Mucosa of rectum (tissue), 2 donors: ENCODE measurements around the gene RBM14.
A peak's percentile ranks its signal among the peaks of the same experiment; 100 is the strongest.

ENCODE experiments used
- H3K27ac ChIP-seq, 2 donors: one replicate each; pipeline ENCODE4 v1.7.0; 2013; ENCODE audit warnings: inconsistent platforms in 2 of 2, low read depth in 2 of 2, low read length in 2 of 2
- H3K27me3 ChIP-seq, 2 donors: one replicate each; pipeline ENCODE4 v1.7.0; 2013; ENCODE audit warnings: low read length in 2 of 2; ENCODE audit not compliant: control insufficient read depth in 2 of 2, insufficient read depth in 2 of 2
- H3K36me3 ChIP-seq, 2 donors: one replicate each; pipeline ENCODE4 v1.7.0; 2013; ENCODE audit warnings: low read length in 2 of 2; ENCODE audit not compliant: control insufficient read depth in 2 of 2, insufficient read depth in 2 of 2
- H3K4me1 ChIP-seq, 2 donors: one replicate each; pipeline ENCODE4 v1.7.0; 2013; ENCODE audit warnings: low read length in 2 of 2, mild to moderate bottlenecking in 1 of 2; ENCODE audit not compliant: control insufficient read depth in 2 of 2, insufficient read depth in 2 of 2
- H3K4me3 ChIP-seq, 2 donors: one replicate each; pipeline ENCODE4 v1.7.0; 2013; ENCODE audit warnings: low read length in 2 of 2
- H3K9ac ChIP-seq, 2 donors: one replicate each; pipeline ENCODE4 v1.7.0; 2013; ENCODE audit warnings: low read length in 2 of 2, low read depth in 1 of 2, mild to moderate bottlenecking in 1 of 2
- H3K9me3 ChIP-seq, 2 donors: one replicate each; pipeline ENCODE4 v1.7.0; 2013; ENCODE audit warnings: low read length in 2 of 2; ENCODE audit not compliant: control insufficient read depth in 2 of 2
- donor health status: healthy.
- donor health status: Normal muscosa, but diverticular disease.

Gene RBM14, protein sequence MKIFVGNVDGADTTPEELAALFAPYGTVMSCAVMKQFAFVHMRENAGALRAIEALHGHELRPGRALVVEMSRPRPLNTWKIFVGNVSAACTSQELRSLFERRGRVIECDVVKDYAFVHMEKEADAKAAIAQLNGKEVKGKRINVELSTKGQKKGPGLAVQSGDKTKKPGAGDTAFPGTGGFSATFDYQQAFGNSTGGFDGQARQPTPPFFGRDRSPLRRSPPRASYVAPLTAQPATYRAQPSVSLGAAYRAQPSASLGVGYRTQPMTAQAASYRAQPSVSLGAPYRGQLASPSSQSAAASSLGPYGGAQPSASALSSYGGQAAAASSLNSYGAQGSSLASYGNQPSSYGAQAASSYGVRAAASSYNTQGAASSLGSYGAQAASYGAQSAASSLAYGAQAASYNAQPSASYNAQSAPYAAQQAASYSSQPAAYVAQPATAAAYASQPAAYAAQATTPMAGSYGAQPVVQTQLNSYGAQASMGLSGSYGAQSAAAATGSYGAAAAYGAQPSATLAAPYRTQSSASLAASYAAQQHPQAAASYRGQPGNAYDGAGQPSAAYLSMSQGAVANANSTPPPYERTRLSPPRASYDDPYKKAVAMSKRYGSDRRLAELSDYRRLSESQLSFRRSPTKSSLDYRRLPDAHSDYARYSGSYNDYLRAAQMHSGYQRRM

DNA sequence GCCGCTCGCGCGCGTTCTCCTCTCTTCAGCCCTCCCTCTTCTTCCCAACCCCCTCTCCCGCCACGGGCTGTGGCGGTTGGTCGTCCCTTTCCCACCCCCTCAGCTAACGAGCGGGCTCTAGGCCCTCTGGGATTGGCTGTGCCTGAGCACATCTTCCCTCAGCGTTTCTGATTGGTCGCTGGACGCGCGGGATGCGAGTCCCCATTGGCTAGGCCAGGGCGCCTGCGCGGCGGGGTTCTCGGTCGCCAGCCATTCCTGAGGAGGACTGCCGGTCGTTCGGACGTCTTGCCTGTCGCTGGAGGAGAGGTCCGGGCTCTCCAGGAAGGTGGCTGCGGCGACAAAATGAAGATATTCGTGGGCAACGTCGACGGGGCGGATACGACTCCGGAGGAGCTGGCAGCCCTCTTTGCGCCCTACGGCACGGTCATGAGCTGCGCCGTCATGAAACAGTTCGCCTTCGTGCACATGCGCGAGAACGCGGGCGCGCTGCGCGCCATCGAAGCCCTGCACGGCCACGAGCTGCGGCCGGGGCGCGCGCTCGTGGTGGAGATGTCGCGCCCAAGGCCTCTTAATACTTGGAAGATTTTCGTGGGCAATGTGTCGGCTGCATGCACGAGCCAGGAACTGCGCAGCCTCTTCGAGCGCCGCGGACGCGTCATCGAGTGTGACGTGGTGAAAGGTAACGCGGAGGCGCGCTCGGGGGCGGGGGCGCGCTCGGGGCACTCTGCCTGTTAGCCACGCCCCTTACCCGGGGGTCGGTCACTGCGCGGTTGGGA, at the start of gene RBM14:
RBM14 (plus strand) TSS at position 252 of the 776 bp plus-strand sequence; CDS start at position 343, 91 bp downstream.
- Histone ChIP-seq H3K9me3 (no peaks in the 10 kb centered on the region), H3K9ac (peak within 1 kb of the TSS; percentile 87 to 100), H3K4me1 (peaks cover 19 to 21% of the 10 kb centered on the region in 2 donors), H3K27ac (peak within 1 kb of the TSS; percentile 98 to 99), H3K36me3 (peaks cover 0 to 2% of the 10 kb centered on the region in 2 donors), H3K27me3 (no peaks in the 10 kb centered on the region), H3K4me3 (peak within 1 kb of the TSS; percentile 84 to 98)

DNA sequence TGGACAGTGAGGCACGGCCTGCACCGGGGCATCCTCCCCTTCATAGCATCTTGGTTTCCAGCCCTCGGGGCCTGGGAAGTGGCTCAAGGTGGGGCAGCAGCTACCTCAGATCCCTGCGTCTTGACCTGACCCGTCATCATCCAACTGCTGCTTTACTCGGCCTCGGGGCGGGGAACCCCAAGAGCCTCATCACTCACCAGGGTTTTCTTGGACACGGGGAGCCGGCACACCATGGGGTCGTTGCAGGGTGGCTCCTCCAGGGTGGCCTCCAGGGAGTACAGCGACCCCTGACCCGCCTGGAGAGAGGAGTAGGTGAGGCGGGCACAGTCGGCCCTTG, 48.7 kb upstream of the RBM14 start:
- H3K27ac ChIP-seq = no peak overlapping the region
- H3K27me3 ChIP-seq = no peaks in the 10 kb centered on the region
- peaks cover 4% of the 10 kb centered on the region in 2 donors for H3K4me1 ChIP-seq
- H3K9me3 ChIP-seq = no peaks in the 10 kb centered on the region
- peak overlapping the region in 1 of 2 donors; percentile 48 for H3K9ac ChIP-seq
- H3K36me3 ChIP-seq = no peaks in the 10 kb centered on the region
- peak overlapping the region; percentile 31 to 57 for H3K4me3 ChIP-seq

GRCh38 chr11:66568124-66568916, 48.1 kb upstream of the RBM14 start, which contains the start of gene CTSF:
Gene CTSF, minus strand, starts transcription at chr11:66568606. Its CDS starts 120 bp downstream, at chr11:66568486.
- Histone ChIP-seq H3K4me1 (peaks cover 4% of the 10 kb centered on the region in 2 donors), H3K27me3 (no peaks in the 10 kb centered on the region), H3K36me3 (no peaks in the 10 kb centered on the region), H3K27ac (no peak within 1 kb of the TSS), H3K9ac (peak within 1 kb of the TSS in 1 of 2 donors; percentile 48), H3K9me3 (no peaks in the 10 kb centered on the region), H3K4me3 (peak within 1 kb of the TSS; percentile 57 to 67)

DNA sequence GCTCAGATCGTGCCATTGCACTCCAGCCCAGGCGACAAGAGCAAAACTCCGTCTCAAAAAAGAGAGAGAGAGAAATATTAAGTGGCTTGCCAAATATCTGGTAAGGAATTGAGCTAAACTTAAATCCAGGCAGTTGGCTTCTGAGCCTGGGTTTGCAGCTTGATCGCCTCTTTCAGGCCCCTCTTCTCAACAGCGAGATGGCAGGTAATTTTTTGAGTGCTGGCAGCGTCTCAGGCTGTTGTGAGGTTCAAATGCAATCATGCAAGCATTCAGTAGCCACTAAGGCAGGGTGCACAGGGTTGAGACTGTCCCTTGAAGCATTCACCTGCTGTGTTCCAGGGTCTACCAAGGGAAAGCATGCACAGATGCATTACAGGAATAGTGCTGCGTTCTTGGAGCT, 47.4 kb upstream of the RBM14 start:
- no peak overlapping the region for H3K4me3 ChIP-seq
- no peak overlapping the region for H3K9ac ChIP-seq
- H3K27ac ChIP-seq = no peak overlapping the region

GRCh38 chr11:66570079-66570849, 46.2 kb upstream of the RBM14 start:
- Histone ChIP-seq H3K9me3 (no peaks in the 10 kb centered on the region), H3K4me3 (no peak overlapping the region), H3K27ac (no peak overlapping the region), H3K36me3 (no peaks in the 10 kb centered on the region), H3K9ac (no peak overlapping the region), H3K4me1 (peaks cover 4% of the 10 kb centered on the region in 2 donors), H3K27me3 (no peaks in the 10 kb centered on the region)

More for the DNA sequence above, 47.4 kb upstream of the RBM14 start:
- H3K27me3 ChIP-seq = no peaks in the 10 kb centered on the region
- H3K36me3 ChIP-seq = no peaks in the 10 kb centered on the region
- no peaks in the 10 kb centered on the region for H3K9me3 ChIP-seq
- H3K4me1 ChIP-seq = peaks cover 4% of the 10 kb centered on the region in 2 donors

- no peaks in the 10 kb centered on the region for H3K36me3 ChIP-seq
- H3K27me3 ChIP-seq = no peaks in the 10 kb centered on the region
- H3K9ac ChIP-seq = no peak overlapping the region
- no peak overlapping the region for H3K27ac ChIP-seq
- H3K9me3 ChIP-seq = no peaks in the 10 kb centered on the region
- H3K4me3 ChIP-seq = no peak overlapping the region
- peaks cover 4% of the 10 kb centered on the region in 2 donors for H3K4me1 ChIP-seq
Measured at GRCh38 chr11:66570850-66571180, 45.6 kb upstream of the RBM14 start.

DNA sequence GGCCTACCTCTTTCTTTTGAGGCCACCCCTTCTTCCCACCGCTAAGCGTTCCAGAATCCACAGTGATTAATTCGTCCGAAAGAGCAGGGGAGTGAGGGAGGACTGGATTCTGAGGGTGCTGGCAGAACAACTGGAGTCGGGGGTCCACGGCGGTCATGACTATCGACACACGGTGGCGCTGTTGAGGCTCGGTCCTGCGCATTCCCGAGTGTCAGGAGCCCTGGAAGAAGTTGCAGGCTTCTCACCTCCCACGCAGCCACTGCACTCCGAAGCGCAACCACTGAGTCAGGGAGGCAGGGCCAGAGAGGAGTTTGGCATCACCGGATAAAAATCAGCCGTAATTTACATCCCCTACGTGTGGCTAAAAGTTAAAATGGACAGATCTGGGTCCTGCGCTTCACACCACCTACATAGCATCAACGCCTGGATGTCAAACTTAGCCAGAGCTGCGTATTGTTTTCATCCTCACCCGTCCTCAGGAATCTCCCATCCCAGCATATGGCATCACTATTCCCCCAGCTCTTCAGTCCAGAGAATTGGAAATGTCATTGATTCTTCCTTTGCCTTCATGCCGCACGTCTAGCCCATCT, 37.3 kb upstream of the RBM14 start:
- Histone ChIP-seq H3K9me3 (peaks cover 0 to 2% of the 10 kb centered on the region in 2 donors), H3K9ac (no peak overlapping the region), H3K36me3 (no peaks in the 10 kb centered on the region), H3K4me3 (no peak overlapping the region), H3K27me3 (peaks cover 0 to 3% of the 10 kb centered on the region in 2 donors), H3K4me1 (peaks cover 0 to 4% of the 10 kb centered on the region in 2 donors), H3K27ac (no peak overlapping the region)

- H3K4me1 ChIP-seq = peaks cover 0 to 4% of the 10 kb centered on the region in 2 donors
- no peak overlapping the region for H3K27ac ChIP-seq
- H3K27me3 ChIP-seq = peaks cover 0 to 3% of the 10 kb centered on the region in 2 donors
- no peaks in the 10 kb centered on the region for H3K36me3 ChIP-seq
- no peak overlapping the region for H3K9ac ChIP-seq
- H3K9me3 ChIP-seq = peaks cover 0 to 2% of the 10 kb centered on the region in 2 donors
- no peak overlapping the region for H3K4me3 ChIP-seq
Measured at GRCh38 chr11:66580803-66581202, 35.6 kb upstream of the RBM14 start.

DNA sequence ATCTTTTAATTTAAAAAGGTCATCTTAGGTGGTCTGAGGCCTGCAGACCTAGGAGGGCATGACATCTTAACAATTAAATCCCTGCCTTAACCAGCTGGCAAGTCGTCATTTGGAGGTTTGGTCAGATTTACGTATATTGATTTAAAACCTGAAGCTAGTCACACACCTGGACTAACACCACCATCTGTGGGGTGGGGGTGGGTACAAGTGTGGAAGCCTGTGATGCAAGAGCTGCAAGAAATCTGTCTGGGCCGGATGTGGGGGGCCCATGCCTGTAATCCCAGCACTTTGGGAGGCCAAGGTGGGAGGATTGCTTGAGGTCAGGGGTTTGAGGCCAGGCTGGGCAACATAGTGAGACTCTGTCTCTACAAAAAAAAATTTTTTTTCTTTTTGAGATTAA, 35.2 kb upstream of the RBM14 start:
- peaks cover 0 to 4% of the 10 kb centered on the region in 2 donors for H3K4me1 ChIP-seq
- no peak overlapping the region for H3K9ac ChIP-seq
- H3K4me3 ChIP-seq = no peak overlapping the region
- H3K27ac ChIP-seq = no peak overlapping the region
- peaks cover 0 to 3% of the 10 kb centered on the region in 2 donors for H3K27me3 ChIP-seq
- no peaks in the 10 kb centered on the region for H3K36me3 ChIP-seq
- H3K9me3 ChIP-seq = peaks cover 0 to 2% of the 10 kb centered on the region in 2 donors
